Heart right ventricle (tissue), 16 donors: ENCODE results near the gene LTBP2. TPM values are rescaled to one million over a fixed set of nuclear protein-coding genes. Genes with fewer than 3 reads are reported as not detected.

Experiments
- ATAC-seq, 8 donors: fragments of 200-7000 bp; cut with Tn5 transposase; one replicate each; pipeline ENCODE4 v1.9.1; 2020; ENCODE audit warnings: mild to moderate bottlenecking in 8 of 8, moderate library complexity in 8 of 8, moderate number of reproducible peaks in 1 of 8
- DNase-seq, 2 donors: peaks; one replicate each; pipeline ENCODE4 v3.0.0-alpha.2; 2020
- H3K27ac ChIP-seq, 10 donors: fragments of 200-600 bp; sonication (generic) in 2 of 10; one replicate each; pipeline versions ENCODE4 v1.5.0 to v1.8.0; 2020 to 2022; ENCODE audit warnings: mild to moderate bottlenecking in 3 of 10
- H3K27me3 ChIP-seq, 7 donors: fragments of 200-600 bp; one replicate each; pipeline ENCODE4 v1.8.0; 2021 to 2022; ENCODE audit warnings: mild to moderate bottlenecking in 2 of 7
- H3K36me3 ChIP-seq, 9 donors: fragments of 200-600 bp; sonication (generic) in 1 of 9; one replicate each; pipeline versions ENCODE4 v1.5.0 to v1.8.0; 2020 to 2022; ENCODE audit warnings: mild to moderate bottlenecking in 2 of 9
- H3K4me1 ChIP-seq, 9 donors: fragments of 200-600 bp; sonication (generic) in 1 of 9; one replicate each; pipeline versions ENCODE4 v1.5.0 to v1.8.0; 2020 to 2022; ENCODE audit warnings: mild to moderate bottlenecking in 4 of 9
- H3K4me3 ChIP-seq, 10 donors: fragments of 200-600 bp; sonication (generic) in 2 of 10; one replicate each; pipeline versions ENCODE4 v1.5.0 to v1.8.0; 2020 to 2022; ENCODE audit warnings: mild to moderate bottlenecking in 7 of 10, moderate library complexity in 2 of 10
- H3K9me3 ChIP-seq, 11 donors: fragments of 200-600 bp in 10 of 11; sonication (generic) in 2 of 11; one replicate each; pipeline versions ENCODE4 v1.5.0 to v1.8.0; 2013 to 2022; ENCODE audit warnings: mild to moderate bottlenecking in 2 of 11, control low read depth in 1 of 11, moderate library complexity in 1 of 11
- WGBS, 2 donors: extraction: QIAGEN DNeasy Blood & Tissue Kit; methylation state at CpG; one replicate each; pipeline ENCODE4 v1.1.7; 2013; ENCODE audit warnings: inconsistent platforms in 1 of 2; 5-methylcytosine and 5-hydroxymethylcytosine counted together
- intact Hi-C, 10 donors: fragments of 100-400 bp; cut with DNase I; formaldehyde crosslinking; loops; one replicate each; pipeline versions ENCODE4 v1.11.1 to v1.14.2; 2022
- polyA plus RNA-seq, 2 donors: library from polyadenylated mRNA; stranded (reverse); fragments of 200-250 nt; gene quantifications; one replicate each; pipeline ENCODE4 v1.2.3, GENCODE V29; 2013
- total RNA-seq, 10 donors: library from RNA; stranded (reverse); fragmentation: NEBNext Ultra II Directional in 3 of 10; extraction: Animal tissue kit (Norgen Biotek cat#: 25700) in 3 of 10; gene quantifications; one replicate each; pipeline versions ENCODE4 v1.2.1 to v1.2.4, GENCODE V29; 2021 to 2023
- TF ChIP-seq, protein P1 (sequence below), 9 donors: fragments of 200-600 bp; sonication (generic) in 2 of 9; IDR thresholded peaks; one replicate each; pipeline versions ENCODE4 v1.5.0 to v1.8.0; 2021 to 2022; ENCODE audit warnings: antibody characterized with exemption in 9 of 9, mild to moderate bottlenecking in 5 of 9, moderate library complexity in 1 of 9
- donor health status: Arrhythmogenic right ventricular cardiomyopathy.
- donor health status: ischemic (EF 13 %, LVEDD 7.1; RV severe dilation, severe dysfunction).
- donor health status: healthy with polysubstance abuse.
- donor health status: DM: no; HTN: yes; CAD: no.
- donor health status: DM: no; HTN: no; CAD: no.
- donor health status: ischemic (EF 25% LVEDD 6.9; RV normal size, moderate dysfunction).
- donor health status: ischemic (EF 25% LVEDD 5.7; RV mildly dilated, moderate dysfunction).
- donor health status: healthy.
- donor health status: DM: yes; HTN: yes; CAD: no.
- donor health status: Ischemic cardiomyopathy.
- donor health status: ischemic (EF 35%, LVEDD 5.7; RV mildly dilated, moderate dysfunction).
- donor health status: nonischemic (EF 11% LVEDD 7.7; RV severe dilation, severe dysfunction).
- donor health status: DM: yes; HTN: yes; CAD: no.
- donor health status: PGD.
- donor health status: ischemic (EF 29% LVEDD 5.4; RV normal size, mild dysfunction).
- donor health status: nonischemic (EF 23%, LVEDD 6.1; RV moderate dilation, normal function).

Gene LTBP2
- total and polyA plus RNA-seq, 12 donors = 3.5 to 50.3 (median 17.3) TPM

DNA sequence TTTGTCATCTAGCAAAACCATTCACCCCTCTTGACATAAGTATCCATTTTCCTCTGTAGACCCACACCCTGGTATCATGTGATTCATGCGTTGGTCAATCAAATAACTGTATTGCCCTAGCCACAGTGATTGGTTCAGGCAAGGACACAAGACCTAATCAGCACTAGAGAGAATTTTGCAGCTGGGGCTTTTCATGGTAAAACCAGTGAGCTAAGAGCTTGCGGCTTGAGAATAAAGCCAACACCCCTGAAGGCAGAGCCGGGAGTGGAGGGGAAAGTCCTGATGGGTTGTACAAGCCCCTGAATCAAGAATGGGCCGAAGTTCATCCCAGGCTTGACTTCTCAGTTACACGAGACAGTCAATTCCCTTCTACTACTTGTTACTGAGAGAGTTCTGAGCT lies 33.2 kb upstream of the LTBP2 start:
- TF ChIP-seq, protein P1, sequence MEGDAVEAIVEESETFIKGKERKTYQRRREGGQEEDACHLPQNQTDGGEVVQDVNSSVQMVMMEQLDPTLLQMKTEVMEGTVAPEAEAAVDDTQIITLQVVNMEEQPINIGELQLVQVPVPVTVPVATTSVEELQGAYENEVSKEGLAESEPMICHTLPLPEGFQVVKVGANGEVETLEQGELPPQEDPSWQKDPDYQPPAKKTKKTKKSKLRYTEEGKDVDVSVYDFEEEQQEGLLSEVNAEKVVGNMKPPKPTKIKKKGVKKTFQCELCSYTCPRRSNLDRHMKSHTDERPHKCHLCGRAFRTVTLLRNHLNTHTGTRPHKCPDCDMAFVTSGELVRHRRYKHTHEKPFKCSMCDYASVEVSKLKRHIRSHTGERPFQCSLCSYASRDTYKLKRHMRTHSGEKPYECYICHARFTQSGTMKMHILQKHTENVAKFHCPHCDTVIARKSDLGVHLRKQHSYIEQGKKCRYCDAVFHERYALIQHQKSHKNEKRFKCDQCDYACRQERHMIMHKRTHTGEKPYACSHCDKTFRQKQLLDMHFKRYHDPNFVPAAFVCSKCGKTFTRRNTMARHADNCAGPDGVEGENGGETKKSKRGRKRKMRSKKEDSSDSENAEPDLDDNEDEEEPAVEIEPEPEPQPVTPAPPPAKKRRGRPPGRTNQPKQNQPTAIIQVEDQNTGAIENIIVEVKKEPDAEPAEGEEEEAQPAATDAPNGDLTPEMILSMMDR (IDR thresholded peaks at IDR 0.05) = no peak
- WGBS, 2 donors = 66 to 78% methylated on average over 5 of the region's 5 CpGs
- Histone ChIP-seq H3K4me1 (peaks cover 0 to 53% (median 14%) of the 10 kb centered on the region in 9 donors), H3K4me3 (no peak overlapping the region), H3K27me3 (peaks cover 0 to 4% (median 0%) of the 10 kb centered on the region in 7 donors), H3K27ac (peak overlapping the region in 5 of 10 donors; percentile 43 to 65 (median 61)), H3K9me3 (no peaks in the 10 kb centered on the region), H3K36me3 (no peaks in the 10 kb centered on the region)
- DNase-seq (no peak), ATAC-seq (peak in 6 of 8 donors; percentile 20 to 57 (median 31))
- intact Hi-C loops = no loop called here

DNA sequence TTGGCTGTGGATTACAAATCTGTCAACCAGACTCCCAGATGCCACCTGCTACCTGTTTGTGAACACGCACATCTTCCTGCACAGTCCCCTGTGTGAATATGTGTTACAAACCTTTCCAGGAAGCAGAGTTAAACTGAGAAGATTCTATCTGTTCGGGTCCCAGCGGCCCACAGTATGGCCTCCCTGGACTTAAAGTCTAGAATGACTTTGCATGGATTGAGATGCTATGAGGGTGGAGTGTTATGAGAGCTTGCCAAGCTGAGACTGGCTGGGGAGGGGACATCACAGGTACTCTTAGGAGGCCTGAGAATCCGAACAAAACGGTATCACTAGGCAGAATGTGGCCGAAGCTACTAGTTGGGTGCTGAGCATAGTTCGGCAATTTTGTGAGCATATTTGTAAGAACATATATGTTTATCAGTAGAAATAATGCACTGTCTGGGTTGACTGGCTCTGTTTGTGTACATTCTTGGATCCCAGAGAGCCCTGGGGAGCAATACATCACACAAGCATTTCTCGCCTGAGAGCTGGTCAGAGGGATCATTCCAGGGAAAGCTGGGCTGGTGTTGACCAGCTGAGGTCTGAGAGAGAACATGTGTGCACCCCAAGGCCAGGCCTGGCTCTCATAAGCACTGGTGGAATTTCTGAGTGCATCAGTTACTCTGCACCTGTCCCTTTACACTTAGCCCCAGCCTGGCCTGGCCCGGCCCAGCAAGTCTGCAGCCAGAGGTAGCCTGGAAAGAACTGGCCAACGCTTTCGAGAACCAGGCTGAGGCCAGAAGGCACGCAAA lies 29.8 kb upstream of the LTBP2 start:
- no peak for DNase-seq
- Histone ChIP-seq H3K27me3 (peaks cover 0 to 6% (median 0%) of the 10 kb centered on the region in 7 donors), H3K27ac (peak overlapping the region in 2 of 10 donors; percentile 40 to 47), H3K9me3 (no peaks in the 10 kb centered on the region), H3K36me3 (no peaks in the 10 kb centered on the region), H3K4me1 (peaks cover 0 to 37% (median 4%) of the 10 kb centered on the region in 9 donors), H3K4me3 (no peak overlapping the region)
- peak in 4 of 8 donors; percentile 31 to 46 (median 36) for ATAC-seq
- 80 to 81% methylated on average over 12 of the region's 12 CpGs for WGBS, 2 donors
- TF ChIP-seq, protein P1 (IDR thresholded peaks at IDR 0.05) = no peak
- intact Hi-C loops = no loop called here

DNA sequence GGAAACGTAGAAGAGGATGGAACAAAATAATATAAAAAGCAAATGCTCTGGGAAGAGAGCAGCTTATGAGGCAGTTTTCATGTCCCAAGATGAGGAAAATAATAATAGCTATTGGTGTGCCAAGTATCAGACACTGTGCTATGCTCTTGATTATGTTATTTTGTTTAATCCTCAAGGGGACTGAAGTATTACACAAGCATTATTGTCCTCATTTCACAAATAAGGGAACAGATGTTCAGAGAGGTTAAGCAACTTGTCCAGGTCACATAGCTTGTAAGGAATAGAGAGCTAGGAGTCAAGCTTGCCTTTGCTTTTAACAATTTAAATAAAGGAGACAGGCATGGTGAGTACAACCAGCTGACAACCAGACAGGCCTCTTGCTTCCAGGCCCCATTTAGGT lies 26.9 kb upstream of the LTBP2 start:
- TF ChIP-seq, protein P1 (IDR thresholded peaks at IDR 0.05) = no peak
- Histone ChIP-seq H3K4me3 (no peak overlapping the region), H3K27ac (peak overlapping the region in 2 of 10 donors; percentile 23 to 25), H3K9me3 (no peaks in the 10 kb centered on the region), H3K36me3 (no peaks in the 10 kb centered on the region), H3K4me1 (peaks cover 0 to 27% (median 4%) of the 10 kb centered on the region in 9 donors), H3K27me3 (peaks cover 0 to 9% (median 0%) of the 10 kb centered on the region in 7 donors)
- intact Hi-C loops = no loop called here
- WGBS, 2 donors = 81 to 88% methylated on average over 1 of the region's 1 CpG
- DNase-seq = no peak
- ATAC-seq = peak in 6 of 8 donors; percentile 12 to 65 (median 38)

DNA sequence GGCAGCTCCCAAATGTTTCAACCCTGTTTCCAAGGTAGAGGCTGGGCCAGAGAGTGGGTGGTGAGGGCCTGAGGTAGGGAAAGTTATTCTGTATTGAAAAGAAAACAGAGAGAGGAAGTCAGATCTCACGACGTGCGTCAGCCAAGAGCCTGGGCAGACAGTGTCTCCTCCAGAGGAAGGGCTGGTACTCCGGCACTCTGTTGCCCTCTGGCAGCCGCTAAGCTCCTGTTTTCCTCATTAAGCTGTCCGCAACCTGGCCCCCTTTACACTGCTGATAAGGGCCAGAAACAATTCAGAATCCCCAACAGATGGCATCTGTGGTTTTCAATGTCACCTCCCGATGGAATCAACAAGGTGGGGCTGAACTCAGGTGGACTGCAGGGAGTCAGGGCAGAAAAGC lies 26.0 kb upstream of the LTBP2 start:
- intact Hi-C loops = no loop called here
- TF ChIP-seq, protein P1 (IDR thresholded peaks at IDR 0.05) = no peak
- Histone ChIP-seq H3K4me1 (peaks cover 0 to 26% (median 4%) of the 10 kb centered on the region in 9 donors), H3K9me3 (no peaks in the 10 kb centered on the region), H3K27me3 (peaks cover 0 to 9% (median 0%) of the 10 kb centered on the region in 7 donors), H3K36me3 (no peaks in the 10 kb centered on the region), H3K4me3 (no peak overlapping the region), H3K27ac (peak overlapping the region in 3 of 10 donors; percentile 4 to 25 (median 23))
- ATAC-seq (peak in 1 of 8 donors; percentile 25), DNase-seq (no peak)
- WGBS, 2 donors = 48 to 57% methylated on average over 7 of the region's 7 CpGs
